C4-2B (cell line): ENCODE data around the gene LRRIQ4.

Experiments
- H3K27ac ChIP-seq: fragments of 450-650 bp; 2 replicates; pipeline ENCODE4 v1.5.1; 2017
- CTCF ChIP-seq: fragments of 450-650 bp; conservative IDR thresholded peaks from 2 replicates; pipeline ENCODE4 v1.5.1; 2017; ENCODE audit warnings: mild to moderate bottlenecking
- ZFX ChIP-seq: fragments of 450-650 bp; IDR thresholded peaks from 2 replicates; pipeline ENCODE4 v1.6.1; 2017

The LRRIQ4 gene

GRCh38 chr3:169846458-169847193 lies 34.0 kb downstream of the LRRIQ4 start:
- TF ChIP-seq ZFX: no peak
- TF ChIP-seq CTCF: no peak
- no peak overlapping the region for H3K27ac ChIP-seq

- TF ChIP-seq ZFX (no peak), CTCF (no peak)
- H3K27ac ChIP-seq: no peak overlapping the region
Measured at GRCh38 chr3:169847896-169848295, 35.2 kb downstream of the LRRIQ4 start.

- H3K27ac ChIP-seq: no peak overlapping the region
- TF ChIP-seq CTCF (no peak), ZFX (no peak)
Measured at GRCh38 chr3:169848741-169849140, 36.1 kb downstream of the LRRIQ4 start.

GRCh38 chr3:169850618-169851017 lies 37.9 kb downstream of the LRRIQ4 start:
- TF ChIP-seq CTCF (no peak), ZFX (no peak)
- no peak overlapping the region for H3K27ac ChIP-seq

- TF ChIP-seq ZFX: no peak
- no peak for TF ChIP-seq CTCF
- H3K27ac ChIP-seq: no peak overlapping the region
Measured at GRCh38 chr3:169855514-169855913, 42.8 kb downstream of the LRRIQ4 start.

- TF ChIP-seq CTCF (no peak), ZFX (no peak)
Measured at GRCh38 chr3:169857811-169858210, 45.1 kb downstream of the LRRIQ4 start.

GRCh38 chr3:169861871-169862270 lies 49.2 kb downstream of the LRRIQ4 start:
- H3K27ac ChIP-seq: no peak overlapping the region
- TF ChIP-seq ZFX (no peak), CTCF (no peak)

More at GRCh38 chr3:169857811-169858210, 45.1 kb downstream of the LRRIQ4 start:
- no peak overlapping the region for H3K27ac ChIP-seq
